Measurements from ENCODE around the gene CNGA3.

- no peak for TF ChIP-seq CTCF (conservative IDR thresholded peaks at IDR 0.05 in 1 of 2, IDR thresholded peaks at IDR 0.05 in 1 of 2; ENCODE audit: low read depth in 1 of 2, low read length in 2 of 2)
- no peak for TF ChIP-seq EZH2 (IDR thresholded peaks at IDR 0.05; ENCODE audit: low read length, missing control alignments)
Measured at GRCh38 chr2:98393354-98393753, 47.1 kb downstream of the CNGA3 start.

Measured in fibroblast of lung (primary cell).